ENCODE data around the gene TMEM269.

TMEM269 gene

DNA sequence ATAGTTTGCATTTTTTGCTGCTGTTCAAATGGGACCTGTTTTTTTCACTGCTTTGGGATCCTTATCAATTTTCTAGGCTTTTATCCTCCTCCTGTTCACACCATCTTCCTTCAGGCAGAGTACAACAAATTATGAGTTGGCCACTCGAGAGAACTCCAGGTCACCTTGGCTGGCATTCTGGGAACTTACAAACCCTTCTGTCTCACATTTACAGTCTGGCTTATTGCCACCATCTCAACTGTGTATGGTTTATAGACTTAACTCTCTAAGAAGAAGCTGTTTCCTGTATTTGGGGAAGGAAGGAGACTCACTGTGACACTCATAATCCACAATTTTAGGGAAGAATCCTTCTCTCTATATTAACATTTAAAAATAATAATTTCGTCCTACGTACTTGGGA lies 56.2 kb downstream of the TMEM269 start:
- TF ChIP-seq, protein P1, sequence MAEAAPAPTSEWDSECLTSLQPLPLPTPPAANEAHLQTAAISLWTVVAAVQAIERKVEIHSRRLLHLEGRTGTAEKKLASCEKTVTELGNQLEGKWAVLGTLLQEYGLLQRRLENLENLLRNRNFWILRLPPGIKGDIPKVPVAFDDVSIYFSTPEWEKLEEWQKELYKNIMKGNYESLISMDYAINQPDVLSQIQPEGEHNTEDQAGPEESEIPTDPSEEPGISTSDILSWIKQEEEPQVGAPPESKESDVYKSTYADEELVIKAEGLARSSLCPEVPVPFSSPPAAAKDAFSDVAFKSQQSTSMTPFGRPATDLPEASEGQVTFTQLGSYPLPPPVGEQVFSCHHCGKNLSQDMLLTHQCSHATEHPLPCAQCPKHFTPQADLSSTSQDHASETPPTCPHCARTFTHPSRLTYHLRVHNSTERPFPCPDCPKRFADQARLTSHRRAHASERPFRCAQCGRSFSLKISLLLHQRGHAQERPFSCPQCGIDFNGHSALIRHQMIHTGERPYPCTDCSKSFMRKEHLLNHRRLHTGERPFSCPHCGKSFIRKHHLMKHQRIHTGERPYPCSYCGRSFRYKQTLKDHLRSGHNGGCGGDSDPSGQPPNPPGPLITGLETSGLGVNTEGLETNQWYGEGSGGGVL (tag by site-specific recombination; IDR thresholded peaks at IDR 0.05): no peak
- TF ChIP-seq ZFHX2 (tag by site-specific recombination; conservative IDR thresholded peaks at IDR 0.05): no peak
- no peak for TF ChIP-seq ZNF221 (tag by site-specific recombination; IDR thresholded peaks at IDR 0.05; ENCODE audit: borderline replicate concordance)
- TF ChIP-seq OVOL3 (tag by site-specific recombination; IDR thresholded peaks at IDR 0.05): no peak
- TF ChIP-seq EGR2 (tag by site-specific recombination; IDR thresholded peaks at IDR 0.05; ENCODE audit: low read depth): no peak
- no peak for TF ChIP-seq ZNF677 (tag by site-specific recombination; IDR thresholded peaks at IDR 0.05)
- TF ChIP-seq ZNF610 (tag by site-specific recombination; IDR thresholded peaks at IDR 0.05; ENCODE audit: borderline replicate concordance): no peak
- TF ChIP-seq MZF1 (tag by site-specific recombination; IDR thresholded peaks at IDR 0.05; ENCODE audit: borderline replicate concordance): no peak
- TF ChIP-seq, protein P2, sequence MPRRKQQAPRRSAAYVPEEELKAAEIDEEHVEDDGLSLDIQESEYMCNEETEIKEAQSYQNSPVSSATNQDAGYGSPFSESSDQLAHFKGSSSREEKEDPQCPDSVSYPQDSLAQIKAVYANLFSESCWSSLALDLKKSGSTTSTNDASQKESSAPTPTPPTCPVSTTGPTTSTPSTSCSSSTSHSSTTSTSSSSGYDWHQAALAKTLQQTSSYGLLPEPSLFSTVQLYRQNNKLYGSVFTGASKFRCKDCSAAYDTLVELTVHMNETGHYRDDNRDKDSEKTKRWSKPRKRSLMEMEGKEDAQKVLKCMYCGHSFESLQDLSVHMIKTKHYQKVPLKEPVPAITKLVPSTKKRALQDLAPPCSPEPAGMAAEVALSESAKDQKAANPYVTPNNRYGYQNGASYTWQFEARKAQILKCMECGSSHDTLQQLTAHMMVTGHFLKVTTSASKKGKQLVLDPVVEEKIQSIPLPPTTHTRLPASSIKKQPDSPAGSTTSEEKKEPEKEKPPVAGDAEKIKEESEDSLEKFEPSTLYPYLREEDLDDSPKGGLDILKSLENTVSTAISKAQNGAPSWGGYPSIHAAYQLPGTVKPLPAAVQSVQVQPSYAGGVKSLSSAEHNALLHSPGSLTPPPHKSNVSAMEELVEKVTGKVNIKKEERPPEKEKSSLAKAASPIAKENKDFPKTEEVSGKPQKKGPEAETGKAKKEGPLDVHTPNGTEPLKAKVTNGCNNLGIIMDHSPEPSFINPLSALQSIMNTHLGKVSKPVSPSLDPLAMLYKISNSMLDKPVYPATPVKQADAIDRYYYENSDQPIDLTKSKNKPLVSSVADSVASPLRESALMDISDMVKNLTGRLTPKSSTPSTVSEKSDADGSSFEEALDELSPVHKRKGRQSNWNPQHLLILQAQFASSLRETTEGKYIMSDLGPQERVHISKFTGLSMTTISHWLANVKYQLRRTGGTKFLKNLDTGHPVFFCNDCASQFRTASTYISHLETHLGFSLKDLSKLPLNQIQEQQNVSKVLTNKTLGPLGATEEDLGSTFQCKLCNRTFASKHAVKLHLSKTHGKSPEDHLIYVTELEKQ (tag by site-specific recombination; IDR thresholded peaks at IDR 0.05; ENCODE audit: borderline replicate concordance): no peak
- TF ChIP-seq, protein P3, sequence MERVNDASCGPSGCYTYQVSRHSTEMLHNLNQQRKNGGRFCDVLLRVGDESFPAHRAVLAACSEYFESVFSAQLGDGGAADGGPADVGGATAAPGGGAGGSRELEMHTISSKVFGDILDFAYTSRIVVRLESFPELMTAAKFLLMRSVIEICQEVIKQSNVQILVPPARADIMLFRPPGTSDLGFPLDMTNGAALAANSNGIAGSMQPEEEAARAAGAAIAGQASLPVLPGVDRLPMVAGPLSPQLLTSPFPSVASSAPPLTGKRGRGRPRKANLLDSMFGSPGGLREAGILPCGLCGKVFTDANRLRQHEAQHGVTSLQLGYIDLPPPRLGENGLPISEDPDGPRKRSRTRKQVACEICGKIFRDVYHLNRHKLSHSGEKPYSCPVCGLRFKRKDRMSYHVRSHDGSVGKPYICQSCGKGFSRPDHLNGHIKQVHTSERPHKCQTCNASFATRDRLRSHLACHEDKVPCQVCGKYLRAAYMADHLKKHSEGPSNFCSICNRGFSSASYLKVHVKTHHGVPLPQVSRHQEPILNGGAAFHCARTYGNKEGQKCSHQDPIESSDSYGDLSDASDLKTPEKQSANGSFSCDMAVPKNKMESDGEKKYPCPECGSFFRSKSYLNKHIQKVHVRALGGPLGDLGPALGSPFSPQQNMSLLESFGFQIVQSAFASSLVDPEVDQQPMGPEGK (tag by site-specific recombination; IDR thresholded peaks at IDR 0.05): no peak
- TF ChIP-seq, protein P4, sequence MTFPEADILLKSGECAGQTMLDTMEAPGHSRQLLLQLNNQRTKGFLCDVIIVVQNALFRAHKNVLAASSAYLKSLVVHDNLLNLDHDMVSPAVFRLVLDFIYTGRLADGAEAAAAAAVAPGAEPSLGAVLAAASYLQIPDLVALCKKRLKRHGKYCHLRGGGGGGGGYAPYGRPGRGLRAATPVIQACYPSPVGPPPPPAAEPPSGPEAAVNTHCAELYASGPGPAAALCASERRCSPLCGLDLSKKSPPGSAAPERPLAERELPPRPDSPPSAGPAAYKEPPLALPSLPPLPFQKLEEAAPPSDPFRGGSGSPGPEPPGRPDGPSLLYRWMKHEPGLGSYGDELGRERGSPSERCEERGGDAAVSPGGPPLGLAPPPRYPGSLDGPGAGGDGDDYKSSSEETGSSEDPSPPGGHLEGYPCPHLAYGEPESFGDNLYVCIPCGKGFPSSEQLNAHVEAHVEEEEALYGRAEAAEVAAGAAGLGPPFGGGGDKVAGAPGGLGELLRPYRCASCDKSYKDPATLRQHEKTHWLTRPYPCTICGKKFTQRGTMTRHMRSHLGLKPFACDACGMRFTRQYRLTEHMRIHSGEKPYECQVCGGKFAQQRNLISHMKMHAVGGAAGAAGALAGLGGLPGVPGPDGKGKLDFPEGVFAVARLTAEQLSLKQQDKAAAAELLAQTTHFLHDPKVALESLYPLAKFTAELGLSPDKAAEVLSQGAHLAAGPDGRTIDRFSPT (tag by site-specific recombination; IDR thresholded peaks at IDR 0.05): no peak
- TF ChIP-seq, protein P5, sequence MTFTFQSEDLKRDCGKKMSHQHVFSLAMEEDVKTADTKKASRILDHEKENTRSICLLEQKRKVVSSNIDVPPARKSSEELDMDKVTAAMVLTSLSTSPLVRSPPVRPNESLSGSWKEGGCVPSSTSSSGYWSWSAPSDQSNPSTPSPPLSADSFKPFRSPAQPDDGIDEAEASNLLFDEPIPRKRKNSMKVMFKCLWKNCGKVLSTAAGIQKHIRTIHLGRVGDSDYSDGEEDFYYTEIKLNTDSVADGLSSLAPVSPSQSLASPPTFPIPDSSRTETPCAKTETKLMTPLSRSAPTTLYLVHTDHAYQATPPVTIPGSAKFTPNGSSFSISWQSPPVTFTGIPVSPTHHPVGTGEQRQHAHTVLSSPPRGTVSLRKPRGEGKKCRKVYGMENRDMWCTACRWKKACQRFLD (tag by site-specific recombination; IDR thresholded peaks at IDR 0.05): no peak
- TF ChIP-seq, protein P6, sequence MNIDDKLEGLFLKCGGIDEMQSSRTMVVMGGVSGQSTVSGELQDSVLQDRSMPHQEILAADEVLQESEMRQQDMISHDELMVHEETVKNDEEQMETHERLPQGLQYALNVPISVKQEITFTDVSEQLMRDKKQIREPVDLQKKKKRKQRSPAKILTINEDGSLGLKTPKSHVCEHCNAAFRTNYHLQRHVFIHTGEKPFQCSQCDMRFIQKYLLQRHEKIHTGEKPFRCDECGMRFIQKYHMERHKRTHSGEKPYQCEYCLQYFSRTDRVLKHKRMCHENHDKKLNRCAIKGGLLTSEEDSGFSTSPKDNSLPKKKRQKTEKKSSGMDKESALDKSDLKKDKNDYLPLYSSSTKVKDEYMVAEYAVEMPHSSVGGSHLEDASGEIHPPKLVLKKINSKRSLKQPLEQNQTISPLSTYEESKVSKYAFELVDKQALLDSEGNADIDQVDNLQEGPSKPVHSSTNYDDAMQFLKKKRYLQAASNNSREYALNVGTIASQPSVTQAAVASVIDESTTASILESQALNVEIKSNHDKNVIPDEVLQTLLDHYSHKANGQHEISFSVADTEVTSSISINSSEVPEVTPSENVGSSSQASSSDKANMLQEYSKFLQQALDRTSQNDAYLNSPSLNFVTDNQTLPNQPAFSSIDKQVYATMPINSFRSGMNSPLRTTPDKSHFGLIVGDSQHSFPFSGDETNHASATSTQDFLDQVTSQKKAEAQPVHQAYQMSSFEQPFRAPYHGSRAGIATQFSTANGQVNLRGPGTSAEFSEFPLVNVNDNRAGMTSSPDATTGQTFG (tag by site-specific recombination; IDR thresholded peaks at IDR 0.05; ENCODE audit: borderline replicate concordance): no peak
- no peak for TF ChIP-seq TRIM28 (IDR thresholded peaks at IDR 0.05; ENCODE audit: borderline replicate concordance, low read length)
- no peak for TF ChIP-seq ZSCAN23 (tag by site-specific recombination; IDR thresholded peaks at IDR 0.05)
- ChIA-PET CTCF (no interaction called here), POLR2A (no interaction called here)
- Histone ChIP-seq H3K4me1 (ENCODE audit: control insufficient read depth, insufficient read depth, low read length) (no peaks in the 10 kb centered on the region), H3K4me3 (ENCODE audit: low read depth, low read length) (no peak overlapping the region), H3K36me3 (ENCODE audit: control insufficient read depth in 2 of 2, insufficient read depth in 1 of 2, low read length in 2 of 2) (peaks cover 0 to 29% of the 10 kb centered on the region in 2 experiments; a peak in 1 of 3 replicates), H3K27ac (ENCODE audit: extremely low read depth, low read depth, low read length) (no peak overlapping the region), H3K9me3 (ENCODE audit: control insufficient read depth, insufficient read depth, low read depth, low read length) (no peaks in the 10 kb centered on the region)
